ENCODE measurements around the gene TUBD1. TPM values are rescaled to one million over a fixed set of nuclear protein-coding genes. Genes with fewer than 3 reads are reported as not detected.

The TUBD1 gene
- total and polyA plus RNA-seq, 2 of the 13 experiments (the other 11 are each of a cell fraction or from before 2014, with no cell fraction given): 18.2 to 25.9 TPM

- TF ChIP-seq PRMT3 (CRISPR knock-in tag; IDR thresholded peaks at IDR 0.05; ENCODE audit: borderline replicate concordance, low read depth) (no peak; the same call in 1 of the 2 replicates), GPBP1L1 (CRISPR knock-in tag; IDR thresholded peaks at IDR 0.05) (no peak), PAXIP1 (CRISPR knock-in tag; conservative IDR thresholded peaks at IDR 0.05) (peak; percentile 93), NFKBIZ (CRISPR knock-in tag; IDR thresholded peaks at IDR 0.05) (peak; percentile 91; the same call in 1 of the 2 replicates), HIVEP1 (CRISPR knock-in tag; IDR thresholded peaks at IDR 0.05) (peak; percentile 49; the same call in 1 of the 2 replicates), ELF3 (CRISPR knock-in tag; IDR thresholded peaks at IDR 0.05) (peak; percentile 96), MTERF4 (CRISPR knock-in tag; IDR thresholded peaks at IDR 0.05) (no peak), ZBTB1 (CRISPR knock-in tag; IDR thresholded peaks at IDR 0.05; ENCODE audit: borderline replicate concordance) (no peak), ZNF691 (CRISPR knock-in tag; IDR thresholded peaks at IDR 0.05; ENCODE audit: borderline replicate concordance, low read depth) (peak; percentile 93), ZKSCAN5 (CRISPR knock-in tag; IDR thresholded peaks at IDR 0.05) (0 out of 2 replicates have a peak, but pooled peaks have one; percentile 35), ZNF660 (CRISPR knock-in tag; IDR thresholded peaks at IDR 0.05; ENCODE audit: borderline replicate concordance, low read depth) (no peak), ZNF598 (CRISPR knock-in tag; IDR thresholded peaks at IDR 0.05; ENCODE audit: borderline replicate concordance) (0 out of 2 replicates have a peak, but pooled peaks have one; percentile 9), ZNF12 (CRISPR knock-in tag; IDR thresholded peaks at IDR 0.05) (peak; percentile 78; the same call in 1 of the 2 replicates), ZNF615 (CRISPR knock-in tag; IDR thresholded peaks at IDR 0.05; ENCODE audit: borderline replicate concordance) (no peak), RBFOX2 (IDR thresholded peaks at IDR 0.05; ENCODE audit: low read depth, low read length) (peak; percentile 61), ZNF205 (CRISPR knock-in tag; IDR thresholded peaks at IDR 0.05) (peak; percentile 91; the same call in 1 of the 2 replicates)
- TF ChIP-seq, protein P1, sequence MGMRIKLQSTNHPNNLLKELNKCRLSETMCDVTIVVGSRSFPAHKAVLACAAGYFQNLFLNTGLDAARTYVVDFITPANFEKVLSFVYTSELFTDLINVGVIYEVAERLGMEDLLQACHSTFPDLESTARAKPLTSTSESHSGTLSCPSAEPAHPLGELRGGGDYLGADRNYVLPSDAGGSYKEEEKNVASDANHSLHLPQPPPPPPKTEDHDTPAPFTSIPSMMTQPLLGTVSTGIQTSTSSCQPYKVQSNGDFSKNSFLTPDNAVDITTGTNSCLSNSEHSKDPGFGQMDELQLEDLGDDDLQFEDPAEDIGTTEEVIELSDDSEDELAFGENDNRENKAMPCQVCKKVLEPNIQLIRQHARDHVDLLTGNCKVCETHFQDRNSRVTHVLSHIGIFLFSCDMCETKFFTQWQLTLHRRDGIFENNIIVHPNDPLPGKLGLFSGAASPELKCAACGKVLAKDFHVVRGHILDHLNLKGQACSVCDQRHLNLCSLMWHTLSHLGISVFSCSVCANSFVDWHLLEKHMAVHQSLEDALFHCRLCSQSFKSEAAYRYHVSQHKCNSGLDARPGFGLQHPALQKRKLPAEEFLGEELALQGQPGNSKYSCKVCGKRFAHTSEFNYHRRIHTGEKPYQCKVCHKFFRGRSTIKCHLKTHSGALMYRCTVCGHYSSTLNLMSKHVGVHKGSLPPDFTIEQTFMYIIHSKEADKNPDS (CRISPR knock-in tag; IDR thresholded peaks at IDR 0.05): peak; percentile 99
- TF ChIP-seq, protein P2, sequence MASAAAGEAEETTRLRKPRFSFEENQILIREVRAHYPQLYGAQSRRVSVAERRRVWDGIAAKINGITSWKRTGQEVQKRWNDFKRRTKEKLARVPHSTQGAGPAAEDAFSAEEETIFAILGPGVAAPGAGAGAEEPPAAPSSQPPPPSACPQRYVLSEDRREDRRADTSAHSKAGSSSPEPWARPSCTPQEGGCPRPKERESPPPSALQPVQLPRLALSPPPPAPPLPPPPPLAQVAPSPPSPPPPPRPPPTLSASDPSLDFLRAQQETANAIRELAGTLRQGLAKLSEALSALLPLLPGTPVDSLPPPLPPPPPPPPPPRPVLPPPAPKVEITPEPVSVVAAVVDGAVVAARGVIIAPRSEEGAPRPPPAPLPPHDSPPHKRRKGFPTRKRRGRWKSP (CRISPR knock-in tag; IDR thresholded peaks at IDR 0.05): peak; percentile 80; the same call in 1 of the 2 replicates
Observed at GRCh38 chr17:59853168-59853918, 39.4 kb downstream of the TUBD1 start (continued).
